ENCODE measurements around the gene ABCC4. TPM values are rescaled to one million over a fixed set of nuclear protein-coding genes. Genes with fewer than 3 reads are reported as not detected.

ABCC4 gene
- total and polyA plus RNA-seq, 9 of the 15 experiments (the other 6 are each of a cell fraction or from before 2014, with no cell fraction given): 9.4 to 46.1 (median 25.4) TPM

DNA sequence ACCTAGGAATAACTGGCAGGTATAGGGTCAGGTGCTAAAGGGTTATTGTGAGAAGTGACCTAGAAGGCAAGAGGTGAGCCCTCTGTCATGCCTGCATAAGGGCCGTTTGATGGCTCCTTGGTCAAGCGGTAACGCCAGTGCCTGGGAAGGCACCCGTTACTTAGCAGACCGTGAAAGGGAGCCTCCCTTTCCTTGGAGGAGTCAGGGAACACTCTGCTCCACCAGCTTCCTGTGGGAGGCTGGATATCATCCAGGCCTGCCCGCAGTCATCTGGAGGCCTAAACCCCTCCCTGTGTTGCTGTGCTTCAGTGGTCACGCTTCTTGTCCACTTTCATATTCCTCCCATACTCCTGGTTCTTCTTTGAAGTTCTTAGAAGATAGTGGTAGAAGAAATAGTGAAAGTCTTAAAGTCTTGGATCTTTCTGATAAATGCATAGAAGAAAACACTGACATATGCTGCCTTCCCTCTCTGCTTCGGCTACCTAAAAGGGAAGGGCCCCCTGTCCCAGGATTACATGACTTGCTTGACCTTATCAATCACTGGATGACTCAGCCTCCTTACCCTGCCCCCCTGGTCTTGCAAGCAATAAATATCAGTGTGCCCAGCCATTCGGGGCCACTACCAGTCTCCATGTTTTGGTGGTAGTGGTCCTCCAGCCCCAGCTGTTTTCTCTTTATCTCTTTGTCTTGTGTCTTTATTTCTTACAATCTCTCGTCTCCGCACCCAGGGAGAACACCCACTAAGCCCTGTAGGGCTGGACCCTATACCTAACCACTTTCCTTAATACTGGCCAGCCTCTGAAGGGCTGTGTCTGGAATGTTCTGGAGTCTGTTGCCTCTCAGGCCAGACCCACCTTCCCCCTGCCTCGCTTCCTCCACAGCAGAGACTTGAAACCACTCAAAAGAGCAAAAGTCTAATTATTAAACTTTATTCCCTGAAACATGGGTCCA is 16.1 kb upstream of the ABCC4 start (continued):
- TF ChIP-seq HMGXB4 (CRISPR knock-in tag; IDR thresholded peaks at IDR 0.05) (no peak), CHD2 (IDR thresholded peaks at IDR 0.05; ENCODE audit: low read depth, low read length) (no peak), SNAPC5 (CRISPR knock-in tag; IDR thresholded peaks at IDR 0.05) (no peak), ZNF592 (IDR thresholded peaks at IDR 0.05) (peak; percentile 48), POLR3A (IDR thresholded peaks at IDR 0.05; ENCODE audit: borderline replicate concordance, extremely low read depth, insufficient read depth, insufficient read length) (no peak), L3MBTL2 (IDR thresholded peaks at IDR 0.05) (peak; percentile 49), ZZZ3 (IDR thresholded peaks at IDR 0.05) (no peak), XRCC4 (IDR thresholded peaks at IDR 0.05; ENCODE audit: extremely low read depth, insufficient read depth, insufficient read length) (no peak), ZNF316 (IDR thresholded peaks at IDR 0.05) (peak; percentile 41; the same call in 1 of the 2 replicates), ZNF280A (IDR thresholded peaks at IDR 0.05; ENCODE audit: low read depth, partially characterized antibody) (no peak), ZNF444 (CRISPR knock-in tag; IDR thresholded peaks at IDR 0.05) (no peak), ZBTB49 (CRISPR knock-in tag; IDR thresholded peaks at IDR 0.05; ENCODE audit: borderline replicate concordance) (no peak)
- TF ChIP-seq, protein P1, sequence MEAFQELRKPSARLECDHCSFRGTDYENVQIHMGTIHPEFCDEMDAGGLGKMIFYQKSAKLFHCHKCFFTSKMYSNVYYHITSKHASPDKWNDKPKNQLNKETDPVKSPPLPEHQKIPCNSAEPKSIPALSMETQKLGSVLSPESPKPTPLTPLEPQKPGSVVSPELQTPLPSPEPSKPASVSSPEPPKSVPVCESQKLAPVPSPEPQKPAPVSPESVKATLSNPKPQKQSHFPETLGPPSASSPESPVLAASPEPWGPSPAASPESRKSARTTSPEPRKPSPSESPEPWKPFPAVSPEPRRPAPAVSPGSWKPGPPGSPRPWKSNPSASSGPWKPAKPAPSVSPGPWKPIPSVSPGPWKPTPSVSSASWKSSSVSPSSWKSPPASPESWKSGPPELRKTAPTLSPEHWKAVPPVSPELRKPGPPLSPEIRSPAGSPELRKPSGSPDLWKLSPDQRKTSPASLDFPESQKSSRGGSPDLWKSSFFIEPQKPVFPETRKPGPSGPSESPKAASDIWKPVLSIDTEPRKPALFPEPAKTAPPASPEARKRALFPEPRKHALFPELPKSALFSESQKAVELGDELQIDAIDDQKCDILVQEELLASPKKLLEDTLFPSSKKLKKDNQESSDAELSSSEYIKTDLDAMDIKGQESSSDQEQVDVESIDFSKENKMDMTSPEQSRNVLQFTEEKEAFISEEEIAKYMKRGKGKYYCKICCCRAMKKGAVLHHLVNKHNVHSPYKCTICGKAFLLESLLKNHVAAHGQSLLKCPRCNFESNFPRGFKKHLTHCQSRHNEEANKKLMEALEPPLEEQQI (IDR thresholded peaks at IDR 0.05): no peak

Measured in K562 (cell line).